Stimulated activated CD8-positive, alpha-beta memory T cell treated with anti-CD3 and anti-CD28 coated beads, Interleukin-12 subunit alpha, Interleukin-12 subunit beta, amount 100 ng/mL, for 4 hours (primary cell): ENCODE results near the gene IL1RAPL1.

Experiments
- DNase-seq: peaks from one replicate; pipeline ENCODE4 v3.0.0-alpha.2; 2020; ENCODE audit warnings: low read depth

Gene IL1RAPL1

DNA sequence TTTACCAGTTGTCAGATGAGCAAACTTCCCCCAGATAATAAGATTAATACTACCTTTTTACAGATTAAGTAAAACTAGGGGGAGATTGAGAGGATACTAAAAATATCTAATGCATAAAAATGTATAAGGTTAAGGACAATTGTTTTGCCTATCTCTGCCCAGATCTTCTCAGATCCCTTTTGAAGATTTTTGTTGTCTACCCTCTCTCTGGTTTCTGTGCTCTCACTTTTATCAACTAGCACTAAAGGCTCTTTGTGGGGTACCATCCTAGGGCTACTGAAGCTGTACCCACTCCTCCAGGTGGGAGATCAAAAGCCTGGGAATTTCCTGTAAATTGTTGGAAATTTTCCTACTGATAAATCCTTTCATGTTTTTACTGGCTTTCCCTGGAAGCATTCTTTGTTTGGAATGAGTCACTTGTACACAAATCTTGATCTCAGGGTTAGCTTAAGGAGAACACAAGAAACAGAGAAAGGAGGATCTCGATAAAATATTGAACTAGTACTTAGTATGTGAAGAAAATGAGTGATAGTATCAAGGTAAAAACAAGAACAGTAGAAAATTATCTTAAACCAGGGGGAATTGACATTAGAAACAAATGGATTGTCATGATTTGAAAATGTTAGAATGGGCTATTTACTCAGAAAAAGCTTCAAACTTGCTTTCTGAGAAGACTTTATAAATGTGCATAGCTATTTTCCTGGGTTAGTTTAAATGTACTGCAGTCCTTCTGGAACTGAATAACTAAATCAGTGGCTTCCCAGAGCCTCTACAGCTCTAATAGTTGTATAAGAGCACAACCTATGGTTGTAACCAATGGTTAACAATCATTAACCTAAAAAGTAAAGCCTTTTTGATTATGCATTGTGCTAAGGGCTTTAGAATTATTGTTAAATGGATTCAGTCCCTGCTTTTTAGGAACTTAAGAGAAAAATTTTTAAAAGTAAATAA, 948.2 kb downstream of the IL1RAPL1 start:
- no peak for DNase-seq

DNA sequence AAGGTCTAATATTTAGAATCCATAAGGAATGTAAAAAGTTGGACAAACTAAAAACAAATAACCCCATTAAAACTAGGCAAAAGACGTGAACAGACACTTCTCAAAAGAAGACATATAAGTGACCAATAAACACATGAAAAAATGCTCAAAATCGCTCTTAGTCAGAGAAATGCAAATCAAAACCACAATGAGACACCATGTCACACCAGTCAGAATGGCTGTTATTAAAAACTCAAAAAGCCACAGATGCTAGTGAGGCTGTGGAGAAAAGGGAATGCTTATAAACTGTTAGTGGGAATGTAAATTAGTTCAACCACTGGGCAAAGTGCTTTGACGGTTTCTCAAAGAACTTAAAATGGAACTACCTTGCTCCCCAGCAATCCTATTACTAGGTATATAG, 953.8 kb downstream of the IL1RAPL1 start:
- no peak for DNase-seq

DNA sequence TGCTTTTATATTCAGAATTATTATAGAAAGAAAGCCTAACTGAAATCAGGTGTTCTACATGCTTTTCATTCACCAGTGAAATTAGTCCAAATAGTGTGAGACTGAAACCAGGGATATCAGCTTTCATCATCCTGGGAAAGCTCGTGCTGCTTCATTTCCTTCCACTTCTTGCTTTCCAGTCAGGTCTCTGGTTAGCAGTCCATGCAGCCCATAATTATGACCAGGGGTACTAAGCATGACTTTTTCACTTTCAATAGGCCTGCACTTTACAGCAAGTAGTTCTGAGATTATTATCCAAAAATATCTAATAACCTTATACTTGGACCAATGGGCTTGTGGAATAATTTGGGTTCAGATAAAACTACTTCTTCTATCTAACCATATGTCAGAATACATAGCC, 954.9 kb downstream of the IL1RAPL1 start:
- DNase-seq: no peak

DNA sequence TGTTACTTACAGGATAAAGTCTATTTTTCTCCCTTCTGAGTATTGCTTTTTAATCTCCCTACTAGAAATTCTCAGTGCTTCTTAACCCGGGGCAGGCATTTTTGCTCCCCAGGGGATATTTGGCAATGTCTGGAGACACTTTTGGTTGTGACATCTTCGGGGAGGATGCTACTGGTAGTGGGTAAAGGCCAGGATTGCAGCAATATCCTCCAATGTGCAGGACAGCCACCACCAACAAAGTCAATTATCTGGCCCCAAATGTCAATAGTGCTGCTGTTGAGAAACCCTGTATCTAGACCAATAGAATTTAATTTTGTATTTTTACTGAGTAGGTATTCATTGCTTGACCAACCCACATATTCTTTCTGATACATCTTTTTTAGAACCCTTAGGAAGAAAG, 958.6 kb downstream of the IL1RAPL1 start:
- no peak for DNase-seq

DNA sequence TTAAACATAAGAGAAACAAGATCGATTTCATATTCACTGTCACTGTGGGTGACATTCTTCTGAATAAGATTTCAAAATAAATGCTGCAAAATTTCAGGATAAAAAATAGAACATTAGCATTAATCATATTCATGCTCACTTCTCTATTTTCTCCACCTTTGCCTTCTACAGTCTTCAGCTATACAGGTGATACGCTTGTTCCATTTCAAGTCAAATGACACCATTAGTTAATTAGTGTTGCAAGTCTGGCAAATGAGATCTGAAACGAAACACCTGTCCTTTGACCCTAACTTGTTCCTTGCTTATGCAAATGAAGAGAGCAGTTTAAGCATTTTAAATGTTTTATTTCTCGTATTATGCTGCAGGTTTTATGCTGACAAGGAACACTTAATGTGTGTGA, 960.6 kb downstream of the IL1RAPL1 start:
- DNase-seq: no peak

DNA sequence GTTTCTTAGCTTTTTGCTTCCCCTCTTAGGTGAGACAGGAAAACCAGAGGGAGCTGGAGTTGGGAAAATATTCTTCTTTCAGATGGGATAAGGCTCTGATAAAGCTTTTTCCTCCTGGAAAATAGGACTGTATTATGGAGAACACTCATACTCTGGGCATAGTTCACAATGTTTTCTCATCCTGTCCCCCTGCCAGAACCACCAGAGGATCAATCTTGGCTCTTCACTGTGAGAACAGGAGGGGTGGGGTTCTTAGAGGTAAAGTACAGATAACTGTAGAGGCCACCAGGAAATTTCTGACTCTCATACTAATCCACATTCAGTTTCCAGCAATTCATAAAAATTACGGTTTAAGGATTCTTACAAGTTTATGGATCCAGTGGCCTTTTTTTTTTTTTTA, 966.3 kb downstream of the IL1RAPL1 start:
- no peak for DNase-seq

DNA sequence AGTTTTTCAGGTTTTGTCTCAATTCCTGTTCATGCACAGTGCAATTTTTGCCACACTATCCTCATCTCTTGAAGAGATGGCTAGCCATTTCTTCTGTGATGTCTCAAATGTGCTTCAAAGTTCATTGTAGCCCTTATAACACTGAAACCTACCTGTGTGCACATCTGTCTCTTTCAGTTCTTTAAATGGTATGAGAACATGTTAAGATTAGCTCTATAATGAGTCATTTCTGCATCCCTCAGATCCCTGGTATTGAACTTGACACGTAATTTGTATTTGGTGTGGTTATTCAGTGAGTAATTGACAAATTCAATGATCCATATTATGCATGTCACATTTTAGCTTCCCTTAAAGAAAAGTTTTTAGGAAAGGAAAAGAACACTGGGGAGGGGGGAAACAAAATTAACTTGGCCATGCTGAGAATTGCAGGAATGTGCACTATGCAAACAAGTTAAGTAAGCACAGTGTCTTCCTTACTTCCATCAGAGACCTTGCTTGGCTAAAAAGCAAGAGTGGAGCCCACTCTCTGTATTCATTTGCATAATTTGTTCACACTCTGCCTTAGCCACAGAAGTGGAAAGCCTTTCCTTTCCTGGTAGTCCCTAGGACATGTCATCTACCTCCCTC, 968.3 kb downstream of the IL1RAPL1 start:
- no peak for DNase-seq

DNA sequence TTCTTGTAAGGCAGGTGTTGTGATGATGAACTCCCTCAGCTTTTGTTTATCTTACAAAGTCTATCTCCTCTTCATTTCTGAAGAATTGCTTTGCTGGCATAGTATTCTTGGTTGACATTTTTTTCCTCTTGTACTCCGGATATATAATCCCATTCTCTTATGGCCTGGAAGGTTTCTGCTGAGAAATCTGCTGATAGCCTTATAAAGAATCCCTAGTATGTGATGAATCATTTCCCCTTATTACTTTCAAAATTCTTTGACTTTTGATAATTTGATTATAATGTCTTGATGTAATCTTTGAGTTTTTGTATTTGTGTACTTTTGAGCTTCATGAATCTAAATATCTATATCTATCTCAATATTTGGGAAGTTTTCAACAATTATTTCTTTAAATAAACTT, 972.8 kb downstream of the IL1RAPL1 start:
- no peak for DNase-seq

DNA sequence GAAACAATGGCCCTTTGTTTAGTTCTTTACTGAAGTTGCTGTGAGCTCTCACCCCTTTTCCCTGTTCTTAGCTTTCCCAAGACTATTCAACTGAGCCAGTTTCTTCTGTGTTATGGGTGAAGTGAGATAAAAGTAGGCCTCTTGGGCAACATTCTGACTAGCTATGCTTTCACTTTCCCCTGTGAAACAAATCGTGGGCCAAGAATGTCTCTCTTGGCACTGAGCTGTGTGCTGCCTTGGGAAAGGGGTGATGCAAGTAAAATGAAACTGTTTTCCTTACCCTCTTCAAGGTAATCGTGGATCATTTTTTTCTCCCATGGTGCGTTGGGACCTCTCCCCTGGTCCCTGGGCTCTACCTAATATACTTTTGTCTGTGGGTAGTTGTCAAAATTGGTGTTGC, 974.2 kb downstream of the IL1RAPL1 start:
- DNase-seq: no peak

DNA sequence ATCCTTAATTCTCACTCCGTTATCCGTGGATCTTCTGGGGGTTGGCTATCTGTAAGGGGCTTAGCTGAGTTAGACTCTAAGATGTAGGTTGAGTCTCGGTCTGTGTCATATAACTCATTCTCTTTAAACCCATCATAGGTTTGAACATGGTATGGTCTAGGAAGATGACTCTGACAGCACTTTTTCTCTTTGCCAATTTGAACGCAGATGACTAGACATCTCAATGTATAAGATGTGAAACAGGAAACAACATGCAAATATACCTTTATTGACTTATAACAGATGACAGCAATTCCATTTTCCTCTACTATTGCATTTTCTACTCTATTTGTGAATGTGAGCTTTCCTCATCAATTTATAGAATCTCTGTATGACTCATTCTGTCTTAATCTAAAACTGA, 993.3 kb downstream of the IL1RAPL1 start:
- DNase-seq: no peak

DNA sequence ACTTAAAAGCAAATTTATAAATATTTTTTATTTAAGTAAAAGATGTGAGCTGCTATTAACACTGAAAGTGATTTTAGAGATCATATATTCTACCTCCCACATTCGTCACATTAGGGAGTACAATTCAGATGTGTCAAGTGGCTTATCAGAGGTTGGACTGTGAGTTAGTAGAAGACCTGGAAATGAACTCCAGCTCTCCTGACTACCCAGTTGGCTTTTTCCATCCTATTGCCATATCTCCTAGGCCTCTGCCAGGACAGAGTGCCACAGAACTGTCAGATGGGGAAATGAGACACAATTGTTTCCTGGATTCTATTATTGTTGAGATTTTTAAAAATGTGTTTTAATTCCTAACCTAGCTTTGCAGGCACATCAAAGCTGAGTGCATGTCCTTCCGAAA, 994.0 kb downstream of the IL1RAPL1 start:
- DNase-seq: no peak

DNA sequence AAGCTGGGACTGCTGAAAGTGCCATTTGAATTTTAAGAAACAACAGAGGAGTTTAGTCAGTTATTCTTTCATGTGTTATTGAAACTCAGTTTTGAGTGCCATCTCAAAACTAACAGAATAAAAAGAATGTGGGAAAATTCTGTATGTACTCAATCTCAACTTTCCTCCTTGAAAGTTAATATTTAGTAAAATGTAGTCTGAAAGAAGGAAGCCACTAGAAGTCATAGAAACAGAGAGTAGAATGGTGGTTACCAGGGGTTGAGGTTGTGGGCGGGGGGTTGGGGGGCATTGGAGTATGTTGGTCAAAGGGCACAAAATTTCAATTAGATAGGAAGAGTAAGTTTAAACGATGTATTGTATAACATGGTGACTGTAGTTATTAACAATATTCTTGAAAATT, 999.9 kb downstream of the IL1RAPL1 start:
- no peak for DNase-seq

DNA sequence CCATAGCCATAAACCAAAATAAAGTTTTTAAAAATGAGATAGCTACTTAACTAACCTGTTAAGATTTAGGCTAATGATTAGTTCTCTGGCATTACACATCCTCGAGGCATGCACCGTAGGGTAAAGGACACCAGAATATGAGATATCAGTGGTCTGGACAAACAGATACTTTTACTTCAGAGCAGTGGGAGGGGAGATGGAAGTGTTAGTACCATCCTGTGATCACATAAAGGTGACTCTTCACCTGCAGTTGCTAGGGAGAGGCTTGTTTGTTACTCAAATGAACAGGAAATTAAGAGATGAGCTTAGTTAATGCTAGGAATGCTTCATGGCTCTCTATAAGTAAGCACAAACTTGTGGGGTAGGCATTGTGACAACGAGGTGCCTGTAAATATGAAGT, 1003.7 kb downstream of the IL1RAPL1 start:
- DNase-seq: no peak

DNA sequence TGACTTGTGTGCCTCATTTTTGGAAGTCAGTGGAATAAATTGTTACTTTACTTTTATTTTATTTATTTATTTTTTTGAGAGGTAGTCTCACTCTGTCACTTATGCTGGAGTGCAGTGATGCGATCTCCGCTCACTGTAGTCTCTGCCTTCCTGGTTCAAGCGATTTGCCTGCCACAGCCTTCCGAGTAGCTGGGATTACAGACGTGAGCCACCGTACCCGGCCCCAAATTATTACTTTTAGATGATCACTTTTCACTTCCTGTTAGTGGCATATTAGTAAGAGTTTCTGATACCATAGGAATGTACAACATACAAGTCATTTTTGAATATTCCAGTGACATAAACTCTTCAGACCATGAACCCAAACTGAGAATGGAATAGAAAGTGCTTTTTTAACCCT, 1017.1 kb downstream of the IL1RAPL1 start:
- DNase-seq: no peak

DNA sequence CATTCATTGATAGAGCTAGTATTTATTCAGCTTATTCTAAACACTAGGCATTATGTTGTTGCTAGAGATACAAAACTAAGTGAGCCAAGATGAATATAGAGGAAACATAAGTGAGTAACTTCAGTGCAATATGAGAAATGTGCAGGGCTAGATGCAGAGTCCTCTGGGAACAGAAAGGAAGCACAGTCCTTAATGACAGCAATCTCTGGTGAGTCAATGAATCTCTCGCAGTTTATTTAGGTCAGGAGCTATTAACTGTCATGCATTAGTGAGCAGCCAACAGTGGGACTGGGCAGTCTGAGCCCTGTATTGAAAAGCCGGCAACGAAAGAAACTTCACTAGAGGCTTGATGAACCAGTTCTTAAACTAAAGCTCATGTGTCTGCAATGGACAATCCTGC, 1030.0 kb downstream of the IL1RAPL1 start:
- no peak for DNase-seq

DNA sequence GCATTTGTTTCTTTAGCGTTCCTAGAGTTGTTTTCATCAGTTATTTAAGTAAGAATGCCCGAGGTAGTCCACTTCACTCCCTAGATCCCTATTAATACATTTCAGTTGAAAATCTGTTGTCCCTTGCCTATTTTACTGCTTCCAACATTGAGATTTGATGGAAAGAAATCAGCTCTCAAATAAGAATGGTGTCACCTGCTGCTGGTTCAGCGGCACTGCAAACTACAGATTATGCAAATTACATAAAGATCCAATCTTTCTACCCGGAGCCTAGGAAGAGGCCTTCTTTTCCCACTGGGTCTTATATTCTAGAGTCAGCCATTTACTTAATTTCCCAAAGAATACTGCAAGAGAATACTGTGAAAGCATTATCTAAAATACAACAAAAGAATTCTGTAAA, 1030.5 kb downstream of the IL1RAPL1 start:
- DNase-seq: no peak

DNA sequence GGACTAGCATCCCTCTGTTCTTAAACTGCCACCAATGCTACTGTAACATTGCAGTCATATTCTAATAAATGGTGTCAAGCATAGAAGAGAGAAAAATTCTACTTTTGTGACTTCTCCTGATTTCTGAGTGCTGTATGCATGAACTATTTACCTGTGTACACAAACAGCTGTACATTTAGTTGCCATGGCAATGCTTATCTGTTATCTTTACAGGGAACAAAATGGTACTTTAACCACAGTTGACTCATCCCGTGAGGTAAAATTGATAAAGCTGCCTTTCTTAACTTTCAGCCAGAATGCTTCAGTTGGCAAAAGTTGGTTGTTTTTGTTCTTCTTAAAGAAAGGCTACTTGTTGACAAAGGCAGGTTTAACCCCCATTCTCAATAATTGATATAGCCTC, 1040.6 kb downstream of the IL1RAPL1 start:
- no peak for DNase-seq

DNA sequence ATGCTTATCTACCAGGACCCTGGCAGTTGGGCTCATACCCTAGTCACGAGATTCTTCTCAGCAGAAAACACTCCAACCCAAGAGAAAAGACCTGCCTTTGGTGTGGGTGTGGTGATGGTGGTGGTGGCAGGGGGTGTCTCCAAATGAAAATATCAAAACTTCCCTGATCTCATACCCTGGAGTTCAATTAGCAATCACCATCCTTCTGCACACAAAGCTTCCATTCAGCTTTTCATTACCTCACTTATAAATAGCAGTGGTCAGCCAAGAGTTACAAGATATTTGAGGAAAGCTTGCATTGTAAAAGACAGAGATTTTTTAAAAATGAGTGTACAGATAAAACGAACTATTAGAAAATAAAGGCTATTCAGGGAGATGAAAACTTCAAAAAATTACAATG, 1047.3 kb downstream of the IL1RAPL1 start:
- no peak for DNase-seq

DNA sequence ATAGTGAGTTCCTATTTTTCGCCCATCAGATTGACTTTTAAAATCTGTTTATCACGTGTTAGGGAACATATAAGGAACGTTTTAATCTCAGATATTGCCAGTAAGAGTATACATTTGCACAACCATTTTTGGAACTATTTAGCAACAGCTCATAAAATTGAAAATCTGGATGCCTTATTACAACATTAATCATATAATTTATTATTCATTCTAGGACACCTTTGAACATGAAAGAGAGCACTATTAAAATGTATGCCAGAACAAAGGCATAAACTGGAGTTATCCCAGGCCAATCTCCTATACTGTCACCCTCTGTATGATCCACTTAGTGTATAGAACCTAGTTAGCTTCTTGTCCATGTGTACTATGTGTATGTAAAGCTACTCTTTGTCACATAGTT, 1049.1 kb downstream of the IL1RAPL1 start:
- DNase-seq: no peak

DNA sequence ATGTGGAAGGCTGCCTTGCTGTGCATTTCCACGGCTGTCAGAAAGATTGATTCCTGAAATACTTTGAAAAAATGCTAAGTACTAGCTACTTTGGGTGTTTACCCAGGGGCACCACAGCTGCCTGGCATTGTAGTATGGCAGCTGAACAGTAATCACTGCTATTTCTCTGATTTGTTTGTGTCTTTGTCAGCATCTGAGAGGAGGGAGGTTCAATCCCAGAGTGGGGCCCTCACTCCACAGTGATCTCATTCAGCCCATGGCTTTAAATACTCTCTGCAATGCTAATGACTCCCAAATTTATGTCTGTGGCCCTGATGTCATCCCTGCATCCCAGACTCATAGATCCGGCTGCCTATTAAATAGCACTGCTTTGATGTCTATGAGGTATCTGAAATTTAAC, 1052.9 kb downstream of the IL1RAPL1 start:
- DNase-seq: no peak

DNA sequence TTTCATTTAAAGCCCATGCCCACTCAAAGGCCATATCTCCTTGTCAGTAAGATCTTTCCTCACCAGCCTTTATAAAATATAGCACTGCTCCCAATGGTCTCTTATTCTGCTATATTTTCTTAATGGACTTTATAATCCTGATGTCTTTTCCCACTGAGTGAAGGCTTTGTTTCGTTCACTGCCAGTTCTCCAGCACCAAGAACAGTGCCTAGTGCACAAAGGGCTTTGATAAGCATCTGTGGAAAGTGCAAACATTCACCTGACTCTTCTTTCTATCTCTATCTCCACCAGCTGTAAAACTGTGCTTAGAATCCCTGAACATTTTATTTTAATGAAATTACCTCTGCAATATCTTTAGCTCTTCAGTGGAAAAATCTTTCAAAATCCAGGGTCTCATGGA, 1054.2 kb downstream of the IL1RAPL1 start:
- DNase-seq: no peak

DNA sequence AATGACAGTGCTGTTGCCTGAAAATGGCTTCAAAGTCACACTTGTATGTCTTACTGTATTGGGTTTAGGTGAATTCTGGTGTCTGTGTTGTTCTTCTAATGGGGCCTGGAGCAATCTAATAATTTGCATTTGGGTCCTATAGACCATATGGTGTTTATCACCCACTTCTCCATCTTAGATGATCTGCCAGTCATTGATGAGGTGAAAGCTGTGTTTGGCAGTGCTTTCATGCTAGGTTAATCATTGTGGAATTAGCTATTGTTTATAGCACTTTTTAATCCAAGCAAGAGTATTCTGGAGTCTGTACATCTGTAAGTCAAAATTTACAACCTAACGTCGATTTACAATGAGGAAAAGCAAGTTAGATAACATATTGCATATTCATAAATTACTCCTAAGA, 1055.9 kb downstream of the IL1RAPL1 start:
- DNase-seq: no peak

DNA sequence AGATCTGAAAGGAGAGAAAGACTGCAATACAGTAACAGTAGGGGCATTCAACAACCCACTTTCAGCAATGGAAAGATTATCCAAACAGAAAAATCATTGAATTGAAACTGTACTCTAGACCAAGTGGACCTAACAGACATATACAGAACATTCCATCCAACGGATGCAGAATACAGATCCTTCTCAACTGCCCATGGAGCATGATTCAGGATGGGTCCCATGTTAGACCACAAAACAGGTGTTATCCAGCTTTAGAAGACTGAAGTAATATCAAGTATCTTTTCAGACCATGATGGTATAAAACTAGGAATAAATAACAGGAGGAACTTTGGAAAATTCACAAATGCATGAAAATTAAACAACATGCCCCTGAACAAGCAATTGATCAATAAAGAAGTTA, 1060.9 kb downstream of the IL1RAPL1 start:
- no peak for DNase-seq

DNA sequence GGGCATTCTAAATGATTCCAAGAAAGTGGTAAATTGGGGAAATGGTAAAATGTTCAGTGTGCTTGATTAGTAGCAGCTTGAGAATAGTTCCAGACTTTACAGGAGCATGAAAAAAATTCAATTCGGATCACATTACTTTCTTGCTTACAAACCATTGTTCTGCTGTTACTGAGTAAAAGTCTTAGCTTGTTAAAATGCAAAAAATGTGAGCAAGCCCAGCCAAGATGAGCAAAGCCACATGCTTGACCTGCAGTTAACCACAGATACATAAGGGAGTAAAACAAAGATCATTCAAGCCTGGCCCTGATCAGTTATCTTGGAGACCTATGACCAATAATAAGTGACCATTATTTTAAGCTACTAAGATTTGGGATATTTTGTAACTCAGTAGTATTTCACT, 1065.2 kb downstream of the IL1RAPL1 start:
- DNase-seq: no peak
